GM19467 (cell line): Measurements from ENCODE around the gene WASL.

Experiments used
- ATAC-seq: cut with Tn5 transposase; IDR thresholded peaks from one replicate; pipeline ENCODE4 v1.9.1; 2021; ENCODE audit warnings: mild to moderate bottlenecking, moderate library complexity; ENCODE audit not compliant: unreplicated experiment

Gene WASL

DNA sequence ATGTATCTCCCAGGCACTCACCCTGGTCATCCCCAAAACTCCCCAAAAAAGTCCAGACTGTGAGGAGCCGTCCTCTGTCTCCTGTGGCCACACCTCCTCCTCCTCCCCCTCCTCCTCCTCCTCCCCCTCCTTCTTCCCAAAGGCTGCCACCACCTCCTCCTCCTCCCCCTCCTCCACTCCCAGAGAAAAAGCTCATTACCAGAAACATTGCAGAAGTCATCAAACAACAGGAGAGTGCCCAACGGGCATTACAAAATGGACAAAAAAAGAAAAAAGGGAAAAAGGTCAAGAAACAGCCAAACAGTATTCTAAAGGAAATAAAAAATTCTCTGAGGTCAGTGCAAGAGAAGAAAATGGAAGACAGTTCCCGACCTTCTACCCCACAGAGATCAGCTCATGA is 86.0 kb downstream of the WASL start:
- no peak for ATAC-seq

DNA sequence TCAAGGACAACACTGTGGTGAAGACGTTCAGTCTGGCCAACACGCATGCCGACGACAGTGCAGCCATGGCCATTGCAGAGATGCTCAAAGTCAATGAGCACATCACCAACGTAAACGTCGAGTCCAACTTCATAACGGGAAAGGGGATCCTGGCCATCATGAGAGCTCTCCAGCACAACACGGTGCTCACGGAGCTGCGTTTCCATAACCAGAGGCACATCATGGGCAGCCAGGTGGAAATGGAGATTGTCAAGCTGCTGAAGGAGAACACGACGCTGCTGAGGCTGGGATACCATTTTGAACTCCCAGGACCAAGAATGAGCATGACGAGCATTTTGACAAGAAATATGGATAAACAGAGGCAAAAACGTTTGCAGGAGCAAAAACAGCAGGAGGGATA is 86.5 kb downstream of the WASL start:
- ATAC-seq, result no peak

DNA sequence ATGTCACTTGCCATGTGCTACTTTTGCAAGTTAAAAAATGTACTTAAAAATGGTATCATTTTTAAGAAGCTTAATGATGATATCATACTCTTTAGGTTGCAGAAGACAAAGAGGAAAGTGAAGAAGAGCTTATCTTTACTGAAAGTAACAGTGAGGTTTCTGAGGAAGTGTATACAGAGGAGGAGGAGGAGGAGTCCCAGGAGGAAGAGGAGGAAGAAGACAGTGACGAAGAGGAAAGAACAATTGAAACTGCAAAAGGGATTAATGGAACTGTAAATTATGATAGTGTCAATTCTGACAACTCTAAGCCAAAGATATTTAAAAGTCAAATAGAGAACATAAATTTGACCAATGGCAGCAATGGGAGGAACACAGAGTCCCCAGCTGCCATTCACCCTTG is 87.0 kb downstream of the WASL start:
- no peak for ATAC-seq

DNA sequence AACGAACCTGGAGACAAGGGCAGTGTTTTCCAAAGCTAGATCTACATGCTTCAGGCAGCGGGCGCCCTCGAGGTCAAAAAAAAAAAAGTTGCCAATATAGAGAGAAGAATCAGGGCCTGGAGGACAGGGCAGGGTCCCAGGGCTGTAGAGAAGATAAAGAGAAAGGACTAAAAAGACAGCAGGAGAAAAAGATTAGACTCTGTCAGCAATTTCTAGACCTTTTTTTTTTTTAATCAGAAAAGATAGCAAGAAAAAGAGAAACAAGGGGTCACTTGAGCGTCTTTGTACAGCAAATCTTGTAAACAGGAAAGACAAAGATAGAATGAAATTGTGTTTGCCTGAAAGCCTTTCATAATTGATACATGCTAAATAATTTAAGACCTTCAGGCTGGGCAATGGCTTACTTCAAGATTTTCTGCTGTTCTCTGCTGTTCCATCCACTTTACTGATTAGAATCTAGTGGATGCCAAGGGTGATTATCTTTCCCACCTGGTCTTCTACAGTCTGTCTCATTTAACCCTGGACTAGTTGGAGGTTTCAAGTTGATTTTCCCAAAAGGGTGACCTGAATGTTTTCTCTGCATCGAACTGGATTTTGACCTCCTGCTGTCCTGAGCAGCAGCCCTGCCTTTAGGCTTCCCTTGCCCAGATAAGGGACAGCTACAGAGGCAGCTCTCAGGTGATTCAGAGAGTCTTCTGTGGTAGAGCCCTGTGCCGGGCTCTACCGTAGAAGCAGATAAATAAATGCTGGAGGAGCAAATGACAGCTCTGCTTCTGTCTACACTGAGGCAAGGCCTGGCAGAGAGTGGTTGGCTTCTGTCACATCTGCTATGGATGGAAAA is 88.1 kb downstream of the WASL start:
- no peak for ATAC-seq

DNA sequence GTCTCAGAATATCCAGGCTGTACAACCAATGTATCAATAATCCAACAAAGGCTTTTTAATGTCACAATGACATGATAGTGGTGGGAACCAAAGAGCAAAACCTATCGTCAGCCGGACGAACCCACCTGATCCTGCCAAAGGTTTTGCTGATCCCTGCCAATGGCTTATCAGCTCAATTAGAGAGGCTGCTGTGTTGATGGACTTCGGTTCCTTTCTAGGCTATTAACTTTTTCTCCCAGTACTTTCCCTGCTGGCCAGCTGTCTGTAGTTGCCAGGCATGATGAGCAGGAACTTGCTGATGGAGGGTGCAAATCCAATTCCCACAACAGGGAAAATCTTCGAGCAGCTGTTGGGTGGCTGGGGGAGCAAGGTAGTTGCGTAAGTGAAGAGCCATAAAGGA is 90.8 kb downstream of the WASL start:
- ATAC-seq, result no peak

DNA sequence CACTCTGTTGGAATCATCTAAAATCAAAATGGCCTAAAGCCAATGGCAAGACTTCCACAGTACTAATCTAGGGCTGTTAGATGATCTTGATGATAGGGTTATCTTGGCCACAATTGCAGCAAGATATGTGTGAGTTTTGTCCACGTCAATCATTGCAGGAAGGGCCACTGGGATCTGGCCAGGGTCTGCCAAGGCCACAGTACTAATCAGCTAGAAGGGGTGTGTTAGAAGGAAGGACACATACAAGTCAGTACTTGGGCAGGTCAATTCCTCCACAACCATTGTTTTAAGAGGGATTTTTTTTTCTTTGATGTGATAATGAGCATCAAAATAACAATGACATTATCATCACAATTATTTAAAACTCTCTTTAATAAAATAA is 91.5 kb downstream of the WASL start:
- no peak for ATAC-seq

DNA sequence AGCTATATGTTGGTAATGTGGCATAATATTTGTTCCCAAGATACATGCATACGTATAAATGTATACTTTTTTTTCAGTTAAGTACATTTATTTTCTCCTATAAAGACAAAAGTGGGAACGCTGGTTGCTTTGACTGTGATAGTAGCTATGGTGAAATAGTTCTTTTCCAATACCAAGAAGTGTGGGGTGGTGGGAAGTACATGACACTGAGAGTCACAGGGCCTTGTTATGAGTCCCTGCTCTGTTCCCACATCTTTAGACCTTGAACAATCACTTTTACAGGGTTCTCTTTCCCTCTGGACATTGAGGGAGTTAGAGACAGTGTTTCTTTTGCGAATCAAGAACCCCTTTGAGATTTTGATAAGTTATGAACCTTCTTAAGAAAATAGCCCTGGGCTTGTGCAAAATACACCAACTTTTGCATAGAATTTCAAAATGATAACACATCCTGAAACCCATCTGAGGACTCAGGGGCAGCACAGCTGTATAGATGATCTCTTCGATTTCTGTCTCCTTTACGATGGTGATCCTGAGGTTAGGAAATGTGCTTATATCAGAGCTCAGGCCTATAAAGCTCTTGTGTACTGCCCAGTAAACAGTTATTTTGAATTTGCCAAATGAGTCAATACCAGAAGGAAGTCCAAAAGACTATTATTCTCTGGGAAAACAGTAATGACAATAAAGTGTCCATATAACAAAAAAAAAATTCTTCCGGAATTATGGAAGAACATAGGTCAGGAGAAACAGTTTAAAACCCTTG is 92.1 kb downstream of the WASL start:
- no peak for ATAC-seq

DNA sequence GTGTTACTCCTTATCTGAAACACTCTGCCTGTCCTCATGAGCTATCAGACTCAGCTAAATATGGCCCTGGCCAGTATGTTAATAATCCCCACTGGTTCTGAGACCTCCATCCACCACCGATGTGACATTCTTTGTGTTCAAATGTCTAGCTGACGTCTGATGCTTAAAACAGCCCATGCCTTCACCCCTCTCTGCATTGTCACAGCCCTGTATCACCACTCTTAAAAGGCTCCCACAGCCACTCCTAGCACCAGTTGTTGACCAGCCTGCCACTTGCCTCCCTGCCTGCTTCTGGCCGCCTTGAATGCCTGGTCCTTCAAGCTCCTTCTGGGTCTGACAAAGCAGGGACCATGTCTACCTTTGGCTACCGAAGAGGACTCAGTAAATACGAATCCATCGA is 93.2 kb downstream of the WASL start, which contains the start of gene LMOD2:
Gene LMOD2 (plus strand): TSS at position 253 of the 400 bp plus-strand sequence. CDS start 98 bp downstream, at position 351.
- ATAC-seq, result no peak

DNA sequence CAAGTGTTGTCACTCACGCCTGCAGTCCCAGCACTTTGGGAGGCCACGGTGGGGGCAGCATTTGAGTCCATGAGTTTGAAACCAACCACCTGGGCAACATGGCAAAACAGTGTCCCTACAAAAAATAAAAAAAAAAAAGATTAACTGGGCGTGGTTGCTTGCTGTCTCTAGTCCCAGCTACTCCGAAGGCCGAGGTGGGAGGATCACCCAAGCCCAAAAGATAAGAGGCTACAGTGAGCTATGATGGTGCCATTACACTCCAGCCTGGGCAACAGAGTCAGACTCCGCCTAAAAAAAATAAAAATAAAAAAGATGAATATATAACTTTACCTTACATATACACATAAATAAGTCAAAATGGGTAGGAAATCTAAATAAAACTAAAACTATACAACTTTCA is 95.6 kb downstream of the WASL start:
- ATAC-seq, result no peak

DNA sequence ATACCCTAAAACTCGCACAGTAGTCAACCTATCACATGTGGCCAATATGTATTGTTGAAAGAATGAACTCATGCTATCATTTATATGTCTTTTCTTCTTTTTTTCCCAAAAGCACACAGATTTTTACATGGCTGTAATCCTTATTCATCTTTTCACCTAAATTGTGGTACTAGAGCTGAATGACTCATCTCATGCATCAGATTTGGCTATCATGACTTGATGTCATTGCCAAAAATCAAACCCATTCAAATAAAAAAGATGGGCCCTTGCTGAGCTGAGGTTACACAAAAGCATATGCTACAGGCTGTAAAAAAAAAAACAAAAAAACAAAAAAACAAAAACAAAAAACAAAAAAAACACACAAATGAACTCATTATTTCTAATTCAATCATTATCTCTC is 96.4 kb downstream of the WASL start:
- ATAC-seq, result no peak

DNA sequence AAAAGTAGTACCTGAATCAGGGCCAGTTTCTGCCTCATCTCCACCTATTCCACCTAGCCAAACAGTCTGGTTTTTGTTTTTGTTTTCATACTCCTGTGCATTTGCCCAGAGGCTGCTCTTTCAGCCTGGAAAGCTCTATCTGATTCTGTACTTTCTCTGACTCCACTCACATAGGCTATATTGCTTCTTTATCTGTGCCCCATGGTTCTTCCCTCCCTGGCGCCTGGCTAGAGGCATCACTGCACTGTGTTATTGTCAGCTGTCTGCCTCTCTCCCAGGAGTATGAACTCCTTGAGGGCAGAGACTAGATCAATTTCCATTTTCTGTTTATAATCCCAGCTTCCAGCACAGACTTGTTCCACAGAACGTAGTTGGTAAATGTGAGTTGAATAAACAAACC is 98.2 kb downstream of the WASL start:
- ATAC-seq, result no peak

DNA sequence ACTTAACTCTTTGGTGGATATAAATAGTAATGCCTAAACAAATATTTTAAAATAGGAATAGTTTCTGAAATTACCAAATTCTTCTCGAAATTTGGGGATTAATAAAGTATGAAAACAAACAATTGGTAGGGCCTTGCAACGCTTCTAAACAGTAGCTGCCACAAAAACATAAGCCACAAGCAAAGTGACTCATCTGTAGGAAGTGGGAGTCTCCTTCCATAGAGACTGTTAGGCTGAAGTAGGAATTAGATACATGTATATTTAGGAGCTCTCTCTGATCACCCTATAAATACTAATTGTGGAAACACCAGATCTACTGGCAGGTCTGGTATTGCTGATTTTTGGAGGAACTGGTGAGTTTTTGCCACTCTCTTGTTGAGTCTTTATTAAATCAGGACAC is 98.8 kb downstream of the WASL start:
- ATAC-seq, result no peak

DNA sequence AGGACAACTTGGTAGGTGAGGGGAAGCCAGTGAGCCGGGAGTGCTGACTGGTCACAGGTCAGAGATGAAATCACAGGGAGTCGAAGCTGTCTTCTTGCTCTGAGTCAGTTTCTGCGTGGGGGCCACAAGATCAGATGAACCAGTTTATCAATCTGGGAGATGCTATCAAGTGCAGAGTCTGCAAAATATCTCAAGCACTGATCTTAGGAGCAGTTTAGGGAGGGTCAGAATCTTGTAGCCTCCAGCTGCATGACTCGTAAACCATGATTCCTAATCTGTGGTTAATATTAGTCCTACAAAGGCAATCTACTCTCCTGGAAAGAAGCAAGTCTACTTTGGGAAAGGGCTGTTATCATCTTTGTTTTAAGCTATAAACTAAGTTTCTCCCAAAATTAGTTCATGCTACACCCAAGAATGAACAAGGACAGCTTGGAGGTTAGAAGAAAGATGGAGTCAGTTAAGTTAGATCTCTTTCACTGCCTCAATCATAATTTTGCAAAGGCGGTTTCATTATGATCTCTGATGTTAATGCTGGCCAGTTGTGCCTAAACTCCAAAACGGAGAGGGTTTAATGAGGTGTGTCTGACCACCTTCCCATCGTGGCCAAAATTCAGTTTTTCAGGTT is 101.6 kb downstream of the WASL start:
- no peak for ATAC-seq

DNA sequence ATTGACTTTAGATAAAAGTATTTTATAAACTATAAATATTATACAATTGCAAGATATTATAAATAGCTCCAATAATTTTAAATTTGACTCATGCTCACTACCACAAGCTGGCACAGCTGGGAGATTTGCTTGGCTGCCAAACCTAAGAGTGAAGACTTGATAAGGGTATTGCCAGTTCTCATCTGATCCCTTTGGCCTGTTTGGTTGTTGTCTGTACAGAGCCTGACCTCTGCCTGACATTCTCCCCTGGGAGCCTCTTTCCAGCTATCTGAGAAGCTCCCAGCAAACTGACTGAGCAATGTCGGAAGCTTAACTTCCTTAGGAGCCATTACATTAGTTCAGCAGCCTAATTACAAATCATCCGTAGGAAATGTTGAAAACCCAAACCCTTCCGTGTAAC is 103.3 kb downstream of the WASL start:
- ATAC-seq, result no peak

DNA sequence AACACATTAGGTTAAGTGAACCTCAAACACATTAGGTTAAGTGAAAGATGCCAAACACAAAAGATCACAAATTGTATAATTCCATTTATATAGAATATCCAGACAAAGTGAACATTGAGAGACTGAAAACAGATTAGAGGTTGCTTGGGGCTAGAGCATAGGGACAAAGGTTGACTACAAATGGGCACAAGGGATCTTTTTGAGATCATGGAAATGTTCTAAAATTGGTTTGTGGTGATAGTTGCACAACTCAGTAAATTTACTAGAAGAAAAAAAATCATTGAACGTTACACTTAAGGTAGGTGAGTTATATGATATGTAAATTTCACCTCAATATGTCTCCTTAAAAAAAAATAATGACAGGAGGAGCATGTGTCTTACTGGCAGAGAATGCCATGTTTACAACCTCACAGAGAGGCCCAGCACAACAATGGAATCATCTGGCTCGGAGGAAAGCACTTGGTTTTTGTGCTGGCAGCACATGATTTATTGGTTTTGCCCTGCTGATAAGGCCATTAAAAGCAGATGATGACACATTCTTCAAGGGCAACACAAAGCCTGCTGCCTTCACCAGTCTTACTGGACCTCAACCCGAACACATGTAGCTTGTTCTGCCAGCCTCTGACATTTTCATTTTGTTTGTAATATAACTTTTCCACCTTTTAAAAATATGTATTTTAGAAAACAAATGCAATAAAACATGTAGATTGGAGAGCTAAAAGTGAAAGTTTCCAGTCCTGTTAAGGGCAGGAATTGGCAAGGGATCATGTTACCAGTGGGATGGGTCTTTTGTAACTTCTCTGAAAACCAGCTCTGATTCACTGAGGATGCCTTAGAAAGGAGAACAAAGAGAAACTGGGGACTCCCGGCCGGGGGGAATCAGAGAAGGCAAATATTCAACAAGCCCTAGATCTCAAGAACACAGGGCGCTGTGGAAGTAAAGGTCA is 105.0 kb downstream of the WASL start:
- ATAC-seq, result no peak

DNA sequence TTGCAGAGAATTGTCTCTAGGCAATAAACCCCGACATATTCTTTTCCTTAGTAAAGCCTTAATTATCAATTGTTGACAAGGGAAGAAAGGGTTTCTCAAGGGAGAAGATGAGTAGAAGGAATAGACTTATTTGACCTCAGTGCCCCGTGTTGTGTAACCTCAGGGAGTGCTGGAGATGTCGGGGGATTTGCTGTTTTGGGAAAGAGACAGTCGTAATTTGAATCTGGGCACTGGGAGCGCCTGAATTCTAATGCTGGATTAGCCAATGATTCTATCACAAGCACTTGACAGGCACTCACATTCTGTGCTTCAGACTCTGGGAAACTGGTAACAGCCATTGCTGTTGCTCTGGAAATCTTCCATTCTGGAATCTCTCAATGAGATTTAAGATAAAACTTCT is 106.9 kb downstream of the WASL start:
- no peak for ATAC-seq

DNA sequence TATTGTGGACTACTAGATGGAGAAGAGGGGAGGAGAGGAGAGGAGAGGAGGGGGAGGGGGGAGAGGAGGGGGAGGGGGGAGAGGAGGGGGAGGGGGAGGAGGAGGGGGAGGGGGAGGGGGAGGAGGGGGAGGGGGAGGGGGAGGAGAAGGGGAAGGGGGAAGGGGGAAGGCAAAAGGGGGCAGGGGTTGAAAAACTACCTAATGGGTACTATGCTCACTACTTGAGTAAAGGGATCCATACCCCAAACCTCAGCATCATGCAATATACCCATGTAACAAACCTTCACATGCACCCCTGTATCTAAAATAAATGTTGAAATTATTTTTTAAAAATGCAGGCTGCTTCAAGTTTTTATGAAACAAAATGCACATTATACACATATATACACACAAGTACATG is 108.2 kb downstream of the WASL start:
- no peak for ATAC-seq

DNA sequence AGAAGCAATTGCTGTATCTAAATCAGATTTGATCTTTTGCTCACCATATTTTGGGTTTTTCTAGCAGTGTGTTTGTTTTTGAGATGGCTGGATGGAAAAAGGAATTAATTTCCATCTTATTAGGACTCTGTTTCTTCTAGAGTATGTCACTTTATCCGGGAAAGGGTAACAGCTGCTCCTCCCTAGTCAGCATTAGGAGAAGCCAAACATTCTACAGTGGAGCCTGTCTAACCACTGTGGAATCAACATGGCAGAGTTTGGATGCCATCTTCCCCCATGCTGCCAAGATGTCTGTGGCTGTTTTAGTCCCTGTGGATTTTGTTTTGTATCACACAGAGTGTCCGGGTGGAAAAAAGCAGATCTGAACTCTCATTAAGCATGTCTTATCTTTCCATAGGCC is 109.2 kb downstream of the WASL start:
- ATAC-seq, result no peak

DNA sequence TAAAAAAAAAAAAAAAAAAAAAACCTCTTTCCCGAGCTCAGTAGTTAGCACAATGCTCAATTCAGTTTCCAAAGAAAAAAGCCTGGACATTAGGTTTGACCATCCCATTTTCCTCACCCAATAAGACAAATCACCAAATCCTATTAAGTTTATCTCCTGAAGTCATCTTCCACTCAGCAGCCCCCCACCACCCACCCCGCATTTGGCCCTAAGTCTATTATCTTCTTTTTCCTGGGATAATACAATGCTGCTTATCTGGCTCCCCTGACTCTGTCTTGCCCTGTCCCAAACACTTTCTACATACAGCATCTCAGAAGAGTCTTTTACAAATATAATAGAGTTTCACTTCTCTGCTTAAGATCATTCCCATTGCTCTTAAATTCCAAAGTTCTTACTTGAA is 110.9 kb downstream of the WASL start:
- no peak for ATAC-seq

DNA sequence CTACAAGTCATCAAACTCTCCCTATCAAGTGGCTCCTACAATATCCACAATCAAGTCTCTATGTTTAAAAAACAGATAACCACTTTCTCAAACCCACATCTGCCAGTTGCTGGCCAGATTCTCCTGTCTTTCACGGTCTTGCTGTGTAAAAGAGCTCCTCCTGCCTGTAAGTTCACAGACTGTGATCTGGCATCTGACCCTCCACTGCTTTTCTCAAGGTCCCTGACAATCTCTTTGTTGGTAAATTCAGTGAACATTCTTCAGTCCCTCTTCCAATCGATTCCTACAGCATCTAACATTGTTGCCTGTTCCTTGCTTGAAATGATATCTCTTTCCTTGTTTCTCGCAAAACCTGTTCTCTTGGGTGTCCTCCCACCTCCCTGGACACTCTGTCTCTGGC is 111.6 kb downstream of the WASL start:
- ATAC-seq, result no peak
